Mucosa of rectum (tissue), 2 donors: Measurements from ENCODE around the gene IZUMO2.

ENCODE experiments used
- H3K27ac ChIP-seq, 2 donors: one replicate each; pipeline ENCODE4 v1.7.0; 2013; ENCODE audit warnings: inconsistent platforms in 2 of 2, low read depth in 2 of 2, low read length in 2 of 2
- H3K27me3 ChIP-seq, 2 donors: one replicate each; pipeline ENCODE4 v1.7.0; 2013; ENCODE audit warnings: low read length in 2 of 2; ENCODE audit not compliant: control insufficient read depth in 2 of 2, insufficient read depth in 2 of 2
- H3K36me3 ChIP-seq, 2 donors: one replicate each; pipeline ENCODE4 v1.7.0; 2013; ENCODE audit warnings: low read length in 2 of 2; ENCODE audit not compliant: control insufficient read depth in 2 of 2, insufficient read depth in 2 of 2
- H3K4me1 ChIP-seq, 2 donors: one replicate each; pipeline ENCODE4 v1.7.0; 2013; ENCODE audit warnings: low read length in 2 of 2, mild to moderate bottlenecking in 1 of 2; ENCODE audit not compliant: control insufficient read depth in 2 of 2, insufficient read depth in 2 of 2
- H3K4me3 ChIP-seq, 2 donors: one replicate each; pipeline ENCODE4 v1.7.0; 2013; ENCODE audit warnings: low read length in 2 of 2
- H3K9ac ChIP-seq, 2 donors: one replicate each; pipeline ENCODE4 v1.7.0; 2013; ENCODE audit warnings: low read length in 2 of 2, low read depth in 1 of 2, mild to moderate bottlenecking in 1 of 2
- H3K9me3 ChIP-seq, 2 donors: one replicate each; pipeline ENCODE4 v1.7.0; 2013; ENCODE audit warnings: low read length in 2 of 2; ENCODE audit not compliant: control insufficient read depth in 2 of 2
- donor health status: healthy.
- donor health status: Normal muscosa, but diverticular disease.

Gene IZUMO2

GRCh38 chr19:50162988-50163387 is at the start of gene IZUMO2:
IZUMO2 (minus strand) TSS chr19:50163281; CDS start chr19:50163194, 87 bp downstream.
- Histone ChIP-seq H3K4me1 (peaks cover 7 to 15% of the 10 kb centered on the region in 2 donors), H3K27ac (no peak within 1 kb of the TSS), H3K27me3 (peaks cover 0 to 3% of the 10 kb centered on the region in 2 donors), H3K9me3 (peaks cover 0 to 3% of the 10 kb centered on the region in 2 donors), H3K4me3 (no peak within 1 kb of the TSS), H3K9ac (no peak within 1 kb of the TSS), H3K36me3 (no peaks in the 10 kb centered on the region)

- no peaks in the 10 kb centered on the region for H3K9me3 ChIP-seq
- H3K27ac ChIP-seq = no peak overlapping the region
- no peak overlapping the region for H3K9ac ChIP-seq
- H3K4me3 ChIP-seq = no peak overlapping the region
- peaks cover 19% of the 10 kb centered on the region in 2 donors for H3K36me3 ChIP-seq
- peaks cover 18 to 27% of the 10 kb centered on the region in 2 donors for H3K4me1 ChIP-seq
- H3K27me3 ChIP-seq = no peaks in the 10 kb centered on the region
Observed at GRCh38 chr19:50210425-50210824, 47.3 kb upstream of the IZUMO2 start.

GRCh38 chr19:50209131-50209530 is 46.0 kb upstream of the IZUMO2 start:
- Histone ChIP-seq H3K27me3 (peaks cover under 1 to 2% of the 10 kb centered on the region in 2 donors), H3K9ac (no peak overlapping the region), H3K27ac (no peak overlapping the region), H3K9me3 (no peaks in the 10 kb centered on the region), H3K4me1 (peaks cover 20 to 25% of the 10 kb centered on the region in 2 donors), H3K36me3 (peaks cover 19% of the 10 kb centered on the region in 2 donors), H3K4me3 (no peak overlapping the region)

- H3K9ac ChIP-seq = peak overlapping the region in 1 of 2 donors; percentile 94
- H3K4me3 ChIP-seq = peak overlapping the region in 1 of 2 donors; percentile 7
- H3K4me1 ChIP-seq = peaks cover 20 to 30% of the 10 kb centered on the region in 2 donors
- H3K36me3 ChIP-seq = peaks cover 19% of the 10 kb centered on the region in 2 donors
- H3K27ac ChIP-seq = peak overlapping the region; percentile 98 to 100
- peaks cover 3% of the 10 kb centered on the region in 2 donors for H3K27me3 ChIP-seq
- H3K9me3 ChIP-seq = no peaks in the 10 kb centered on the region
Observed at GRCh38 chr19:50207730-50208129, 44.6 kb upstream of the IZUMO2 start.

- H3K9me3 ChIP-seq = no peaks in the 10 kb centered on the region
- peaks cover 5 to 8% of the 10 kb centered on the region in 2 donors for H3K36me3 ChIP-seq
- H3K27ac ChIP-seq = peak overlapping the region; percentile 98 to 100
- H3K4me1 ChIP-seq = peaks cover 20 to 31% of the 10 kb centered on the region in 2 donors
- H3K4me3 ChIP-seq = peak overlapping the region; percentile 14 to 61
- H3K9ac ChIP-seq = peak overlapping the region; percentile 86 to 94
- peaks cover 3% of the 10 kb centered on the region in 2 donors for H3K27me3 ChIP-seq
Observed at GRCh38 chr19:50206191-50206590, 43.1 kb upstream of the IZUMO2 start.

GRCh38 chr19:50205681-50206138 is 42.6 kb upstream of the IZUMO2 start:
- H3K4me1 ChIP-seq = peaks cover 20 to 31% of the 10 kb centered on the region in 2 donors
- peak overlapping the region; percentile 98 to 100 for H3K27ac ChIP-seq
- H3K9me3 ChIP-seq = no peaks in the 10 kb centered on the region
- H3K4me3 ChIP-seq = peak overlapping the region; percentile 56 to 61
- peak overlapping the region; percentile 86 to 94 for H3K9ac ChIP-seq
- H3K36me3 ChIP-seq = peaks cover 3% of the 10 kb centered on the region in 2 donors
- H3K27me3 ChIP-seq = peaks cover 3% of the 10 kb centered on the region in 2 donors

GRCh38 chr19:50204811-50205675 is 42.0 kb upstream of the IZUMO2 start:
- H3K4me3 ChIP-seq = peak overlapping the region; percentile 56 to 61
- peak overlapping the region; percentile 86 to 94 for H3K9ac ChIP-seq
- no peaks in the 10 kb centered on the region for H3K36me3 ChIP-seq
- peaks cover 20 to 31% of the 10 kb centered on the region in 2 donors for H3K4me1 ChIP-seq
- H3K27me3 ChIP-seq = peaks cover 3% of the 10 kb centered on the region in 2 donors
- H3K27ac ChIP-seq = peak overlapping the region; percentile 98 to 100
- no peaks in the 10 kb centered on the region for H3K9me3 ChIP-seq

GRCh38 chr19:50204081-50204428 is 41.0 kb upstream of the IZUMO2 start:
- Histone ChIP-seq H3K9me3 (no peaks in the 10 kb centered on the region), H3K27me3 (peaks cover 3% of the 10 kb centered on the region in 2 donors), H3K4me1 (peaks cover 20 to 31% of the 10 kb centered on the region in 2 donors), H3K36me3 (peaks cover 0 to 2% of the 10 kb centered on the region in 2 donors), H3K9ac (peak overlapping the region; percentile 24 to 78), H3K27ac (peak overlapping the region; percentile 98 to 100), H3K4me3 (peak overlapping the region; percentile 45 to 50)

- Histone ChIP-seq H3K9me3 (no peaks in the 10 kb centered on the region), H3K27ac (peak within 1 kb of the TSS; percentile 98 to 100), H3K4me1 (peaks cover 20 to 35% of the 10 kb centered on the region in 2 donors), H3K9ac (peak within 1 kb of the TSS; percentile 24 to 78), H3K4me3 (peak within 1 kb of the TSS; percentile 45 to 50), H3K36me3 (peaks cover 0 to 2% of the 10 kb centered on the region in 2 donors), H3K27me3 (peaks cover 3% of the 10 kb centered on the region in 2 donors)
Observed at GRCh38 chr19:50203281-50204080, 40.4 kb upstream of the IZUMO2 start, which contains the start of gene MYH14. MYH14 (plus strand) TSS chr19:50203622; CDS start chr19:50210366, 6,744 bp downstream.
